Measurements from ENCODE around the gene SLCO1B1. TPM values are rescaled to one million over a fixed set of nuclear protein-coding genes. Genes with fewer than 3 reads are reported as not detected.

SLCO1B1 gene
- total RNA-seq, 1 donor from 2014 or later: not detected

DNA sequence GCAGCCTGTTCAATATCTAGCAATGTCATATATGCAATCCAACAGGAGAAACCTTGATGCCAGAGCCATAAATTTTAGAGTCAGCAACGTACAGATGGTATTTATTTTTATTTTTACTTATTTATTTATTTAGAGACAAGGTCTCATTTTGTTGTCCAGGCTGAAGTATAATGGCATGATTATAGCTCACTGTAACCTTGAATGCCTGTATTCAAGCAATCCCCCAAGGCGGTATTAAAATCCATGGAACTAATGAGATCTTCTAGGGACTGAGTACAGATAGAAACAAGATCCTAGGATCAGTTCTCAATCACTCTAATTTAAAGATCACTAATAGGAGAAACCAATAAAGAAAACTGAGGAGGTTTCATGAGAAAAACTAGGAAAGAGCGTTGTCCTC is 89.3 kb downstream of the SLCO1B1 start:
- intact Hi-C loops (cut with micrococcal nuclease): no loop called here

DNA sequence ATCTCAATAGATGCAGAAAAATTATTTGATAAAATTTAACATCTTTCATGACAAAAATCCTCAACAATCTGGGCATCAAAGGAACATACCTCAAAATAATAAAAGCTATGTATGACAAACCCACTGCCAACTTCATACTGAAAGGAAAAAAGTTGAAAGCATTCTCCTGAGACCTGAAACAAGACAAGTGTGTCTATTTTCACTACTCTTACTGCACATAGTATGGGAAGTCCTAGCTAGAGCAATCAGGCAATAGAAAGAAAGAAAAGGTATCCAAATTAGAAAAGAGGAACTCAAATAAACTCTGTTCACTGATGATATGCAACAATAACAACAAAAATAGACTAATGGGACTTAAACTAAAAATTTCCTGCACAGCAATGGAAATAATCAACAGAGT is 90.1 kb downstream of the SLCO1B1 start:
- intact Hi-C loops (cut with micrococcal nuclease): no loop called here

DNA sequence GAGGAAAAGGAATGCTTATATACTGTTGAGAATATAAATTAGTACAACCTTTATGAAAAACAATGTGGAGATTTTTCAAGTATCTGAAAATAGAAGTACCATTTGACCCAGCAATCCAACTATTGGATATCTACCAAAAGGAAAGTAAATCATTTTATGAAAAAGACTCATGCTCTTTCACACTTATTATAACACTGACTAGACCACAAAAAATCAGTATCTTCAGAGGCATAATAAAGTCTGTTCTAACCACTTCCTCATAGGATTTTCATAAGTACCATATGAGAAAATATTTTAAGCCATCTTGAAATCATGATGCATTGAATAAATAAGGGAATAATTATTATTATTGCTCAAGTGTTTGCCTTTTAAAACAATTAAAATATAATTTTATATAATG is 90.8 kb downstream of the SLCO1B1 start:
- intact Hi-C loops (cut with micrococcal nuclease): no loop called here

DNA sequence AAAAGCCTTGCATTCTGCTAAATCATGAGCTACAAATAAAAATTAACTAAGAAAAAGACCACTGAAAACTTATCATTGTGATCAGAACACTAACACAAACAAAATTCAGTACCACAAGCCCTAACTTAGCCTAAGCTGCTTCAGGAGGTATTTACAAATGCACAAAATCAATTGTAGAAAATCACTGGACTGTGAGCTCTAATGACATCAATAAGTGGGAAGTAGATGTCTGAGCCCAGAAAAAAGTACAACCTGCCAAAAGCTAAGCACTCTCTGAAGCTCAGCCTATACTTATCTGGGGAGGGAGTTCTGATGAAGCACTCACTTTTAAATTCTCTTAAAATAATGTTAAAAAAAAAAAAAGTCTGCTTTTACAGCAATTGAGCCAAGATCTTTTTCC is 92.9 kb downstream of the SLCO1B1 start:
- intact Hi-C loops (cut with micrococcal nuclease): no loop called here

DNA sequence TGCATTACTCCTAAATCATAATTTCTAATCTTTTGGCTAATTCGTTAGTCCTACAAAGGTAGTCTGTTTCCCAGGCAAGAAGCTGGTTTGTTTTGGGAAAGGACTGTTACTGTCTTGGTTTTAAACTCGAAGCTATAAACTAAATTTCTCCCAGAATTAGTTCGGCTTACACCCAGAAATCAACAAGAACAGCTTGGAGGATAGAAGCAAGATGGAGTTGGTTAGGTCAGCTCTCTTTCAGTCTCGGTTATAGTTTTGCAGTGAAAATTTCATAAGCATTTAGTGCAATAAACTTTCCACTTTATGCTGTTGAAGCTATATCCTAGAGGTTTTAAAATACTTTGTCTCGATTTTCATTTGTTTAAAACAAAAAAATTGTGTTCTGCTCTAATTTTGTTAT is 103.4 kb downstream of the SLCO1B1 start:
- intact Hi-C loops (cut with micrococcal nuclease): no loop called here

DNA sequence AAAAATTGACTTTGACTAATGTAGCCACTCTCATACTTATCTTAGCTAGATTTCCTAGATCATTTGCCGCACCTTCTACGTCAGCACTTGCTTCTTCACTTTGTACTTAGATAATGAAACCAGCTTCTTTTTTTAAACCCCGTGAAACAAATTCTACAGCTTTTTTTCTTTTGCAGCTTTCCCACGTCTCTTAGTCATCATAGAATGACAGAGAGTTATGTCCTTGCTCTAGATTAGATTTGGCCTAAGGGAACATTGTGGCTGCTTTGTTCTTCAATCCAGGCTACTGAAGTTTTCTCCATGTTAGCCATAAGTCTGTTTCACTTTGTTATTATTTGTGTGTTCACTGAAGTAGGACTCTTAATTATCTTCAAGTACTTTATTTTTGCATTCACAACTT is 108.9 kb downstream of the SLCO1B1 start:
- intact Hi-C loops (cut with micrococcal nuclease): no loop called here

DNA sequence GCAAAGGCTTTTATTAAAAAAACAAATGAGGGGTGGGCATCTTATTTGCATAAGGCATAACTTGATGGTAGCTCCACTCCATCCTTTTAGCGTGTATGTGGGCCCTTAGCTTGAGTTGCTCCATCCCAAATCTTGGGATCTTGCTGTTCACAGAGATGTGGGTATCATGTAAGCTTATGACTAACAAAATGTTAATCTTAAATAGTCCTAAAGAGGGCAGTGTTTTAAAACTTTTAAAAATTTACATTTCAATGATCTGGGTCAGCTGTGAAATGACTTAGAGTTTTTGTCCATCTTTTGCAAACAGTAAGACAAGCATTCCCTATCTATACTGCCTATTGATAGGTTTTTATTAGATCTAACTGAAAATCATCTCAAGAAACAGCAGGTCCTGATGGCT is 117.7 kb downstream of the SLCO1B1 start:
- intact Hi-C loops (cut with micrococcal nuclease): loop anchor here (1.0 kb wide), 1 partner anchor 432 kb away; no protein-coding TSS in a partner anchor

DNA sequence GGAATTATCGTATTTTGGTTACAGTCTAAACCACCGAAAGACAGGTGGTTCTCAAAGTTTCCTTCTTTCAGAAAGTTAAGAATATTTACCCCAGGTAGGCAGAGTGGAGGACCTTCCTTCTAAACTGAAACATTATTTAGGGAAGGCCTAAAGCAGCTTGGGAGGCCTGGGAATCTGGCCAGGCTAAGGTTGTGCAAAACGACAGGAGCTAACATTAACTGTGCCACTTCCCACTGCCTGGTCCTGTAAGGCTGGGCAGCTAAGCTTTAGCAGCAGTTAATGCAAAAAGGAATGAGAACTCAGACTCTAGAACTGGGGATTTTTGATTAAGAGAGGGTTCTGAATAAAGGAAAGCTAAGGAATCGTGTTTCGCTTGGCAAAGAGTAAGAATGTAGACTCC is 121.1 kb downstream of the SLCO1B1 start:
- intact Hi-C loops (cut with micrococcal nuclease): no loop called here

DNA sequence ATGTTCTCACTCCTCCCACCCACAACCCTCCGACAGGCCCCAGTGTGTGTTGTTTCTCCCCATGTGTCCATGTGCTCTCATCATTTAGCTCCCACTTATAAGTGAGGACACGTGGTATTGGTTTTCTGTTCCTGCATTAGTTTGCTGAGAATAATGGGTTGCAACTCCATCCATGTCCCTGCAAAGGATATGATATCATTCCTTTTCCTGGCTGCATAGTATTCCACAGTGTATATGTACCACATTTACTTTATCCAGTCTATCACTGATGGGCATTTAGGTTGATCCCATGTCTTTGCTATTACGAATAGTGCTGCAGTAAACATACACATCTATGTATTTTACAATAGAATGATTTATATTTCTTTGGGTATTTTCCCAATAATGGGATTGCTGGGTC is 126.2 kb downstream of the SLCO1B1 start:
- intact Hi-C loops (cut with micrococcal nuclease): no loop called here

DNA sequence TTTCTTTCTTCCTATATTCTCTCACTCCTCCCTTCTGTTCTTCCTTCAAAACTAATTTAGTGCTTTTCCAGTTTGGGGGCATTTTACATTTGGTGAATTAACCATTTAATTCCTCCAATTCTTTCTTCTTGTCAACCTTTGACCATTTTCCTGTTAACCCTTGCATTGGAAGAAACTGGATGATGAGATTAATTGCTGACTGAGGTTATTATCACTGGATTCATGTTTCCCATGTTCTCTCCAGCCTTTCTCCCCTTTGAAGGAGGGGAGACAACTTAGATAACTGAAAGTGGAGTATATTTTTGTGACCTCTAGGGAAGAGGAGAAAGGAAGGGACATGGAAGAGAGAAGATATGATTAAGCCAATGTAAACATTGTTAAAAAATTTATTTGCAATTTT is 133.2 kb downstream of the SLCO1B1 start:
- intact Hi-C loops (cut with micrococcal nuclease): no loop called here

DNA sequence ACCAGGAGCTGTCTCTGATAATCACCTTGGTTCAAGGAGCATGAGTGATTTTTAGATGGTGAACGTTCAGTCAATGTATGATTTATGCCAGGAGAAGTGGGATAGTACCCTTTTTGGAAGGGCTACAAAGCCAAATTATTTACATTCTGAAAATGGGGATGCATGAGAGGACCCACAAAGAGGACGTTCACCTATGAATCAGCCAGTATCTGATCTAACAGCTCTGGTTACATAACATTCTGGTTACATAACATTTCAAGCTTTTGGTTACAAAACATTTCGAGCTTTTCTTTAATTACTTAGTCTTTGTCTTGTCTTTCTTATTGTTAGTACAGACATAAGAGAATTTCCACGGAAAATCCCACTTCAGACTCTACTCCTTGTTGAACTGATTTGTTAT is 134.9 kb downstream of the SLCO1B1 start:
- intact Hi-C loops (cut with micrococcal nuclease): no loop called here

DNA sequence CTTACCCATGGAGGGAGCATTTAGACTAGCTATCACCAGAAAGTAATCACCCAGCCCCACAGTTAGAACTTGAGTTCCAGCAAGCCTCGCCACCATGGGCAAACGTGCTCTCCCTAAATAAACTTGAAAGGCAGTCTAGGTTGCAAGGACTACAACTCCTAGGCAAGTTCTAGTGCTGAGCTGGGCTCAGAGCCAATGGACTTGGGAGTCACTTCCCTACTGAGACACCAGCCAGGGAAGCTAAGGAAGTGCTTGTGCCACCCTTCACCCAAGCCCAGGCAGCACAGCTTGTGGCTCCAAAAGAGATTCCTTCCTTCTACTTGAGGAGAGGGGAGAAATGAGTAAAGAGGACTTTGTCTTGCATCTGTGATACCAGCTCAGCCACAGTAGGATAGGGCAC is 145.8 kb downstream of the SLCO1B1 start:
- intact Hi-C loops (cut with micrococcal nuclease): no loop called here

Other genes starting within 250 kb of the SLCO1B1 start
- 0.37 TPM in 1 of 2 replicates, not detected in the other for gene SLCO1A2, start 203.7 kb downstream of the SLCO1B1 start, total RNA-seq
- gene IAPP, start 241.7 kb downstream of the SLCO1B1 start, total RNA-seq: not detected in 2 replicates

Measured in T-helper 1 cell treated with Interleukin-12 subunit alpha and Interleukin-12 subunit beta and Interleukin-4 antibody, amounts not matched to agents 30 ng/mL and 1 ng/mL, for 36 hours (primary cell).